ENCODE results near the gene BRAT1.

The BRAT1 gene

GRCh38 chr7:2512713-2513112 lies 42.6 kb downstream of the BRAT1 start:
- H3K4me3 ChIP-seq (ENCODE audit: low read depth, low read length), result no peak overlapping the region
- DNase-seq (ENCODE audit: low read depth), result no peak
- TF ChIP-seq, protein P1, sequence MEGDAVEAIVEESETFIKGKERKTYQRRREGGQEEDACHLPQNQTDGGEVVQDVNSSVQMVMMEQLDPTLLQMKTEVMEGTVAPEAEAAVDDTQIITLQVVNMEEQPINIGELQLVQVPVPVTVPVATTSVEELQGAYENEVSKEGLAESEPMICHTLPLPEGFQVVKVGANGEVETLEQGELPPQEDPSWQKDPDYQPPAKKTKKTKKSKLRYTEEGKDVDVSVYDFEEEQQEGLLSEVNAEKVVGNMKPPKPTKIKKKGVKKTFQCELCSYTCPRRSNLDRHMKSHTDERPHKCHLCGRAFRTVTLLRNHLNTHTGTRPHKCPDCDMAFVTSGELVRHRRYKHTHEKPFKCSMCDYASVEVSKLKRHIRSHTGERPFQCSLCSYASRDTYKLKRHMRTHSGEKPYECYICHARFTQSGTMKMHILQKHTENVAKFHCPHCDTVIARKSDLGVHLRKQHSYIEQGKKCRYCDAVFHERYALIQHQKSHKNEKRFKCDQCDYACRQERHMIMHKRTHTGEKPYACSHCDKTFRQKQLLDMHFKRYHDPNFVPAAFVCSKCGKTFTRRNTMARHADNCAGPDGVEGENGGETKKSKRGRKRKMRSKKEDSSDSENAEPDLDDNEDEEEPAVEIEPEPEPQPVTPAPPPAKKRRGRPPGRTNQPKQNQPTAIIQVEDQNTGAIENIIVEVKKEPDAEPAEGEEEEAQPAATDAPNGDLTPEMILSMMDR (conservative IDR thresholded peaks at IDR 0.05; ENCODE audit: low read depth, low read length), result no peak

DNA sequence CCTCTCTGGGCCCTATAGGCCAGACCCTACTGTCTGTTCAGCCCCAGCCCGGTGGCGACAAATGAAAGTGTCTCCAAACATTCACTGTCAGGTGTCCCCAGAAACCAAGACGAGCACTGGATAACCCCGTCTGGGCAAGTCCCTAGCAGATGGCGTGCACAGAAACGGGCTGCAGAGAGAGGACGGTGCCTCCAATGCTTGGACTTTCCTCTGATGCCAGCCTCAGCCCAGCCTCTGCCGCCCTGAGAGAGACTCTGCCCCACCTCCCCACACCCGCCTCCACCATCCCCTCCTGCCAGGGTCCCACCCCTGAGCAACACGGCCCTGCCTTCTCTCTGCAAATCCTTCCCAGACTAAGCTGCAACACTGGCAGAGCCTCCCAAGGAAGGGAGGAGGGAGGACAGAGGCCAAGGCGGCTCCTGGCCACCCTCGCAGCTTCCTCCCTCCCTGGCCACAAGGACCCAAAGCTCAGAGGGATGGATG lies 43.1 kb downstream of the BRAT1 start:
- no peak overlapping the region for H3K4me3 ChIP-seq (ENCODE audit: low read depth, low read length)
- TF ChIP-seq, protein P1 (conservative IDR thresholded peaks at IDR 0.05; ENCODE audit: low read depth, low read length), result no peak
- DNase-seq (ENCODE audit: low read depth), result no peak

- TF ChIP-seq, protein P1 (conservative IDR thresholded peaks at IDR 0.05; ENCODE audit: low read depth, low read length), result no peak
- H3K4me3 ChIP-seq (ENCODE audit: low read depth, low read length), result no peak overlapping the region
- DNase-seq (ENCODE audit: low read depth), result no peak
Measured at GRCh38 chr7:2511769-2512168, 43.6 kb downstream of the BRAT1 start.

- no peak overlapping the region for H3K4me3 ChIP-seq (ENCODE audit: low read depth, low read length)
- TF ChIP-seq, protein P1 (conservative IDR thresholded peaks at IDR 0.05; ENCODE audit: low read depth, low read length), result no peak
- DNase-seq (ENCODE audit: low read depth), result no peak
Measured at GRCh38 chr7:2510909-2511768, 44.2 kb downstream of the BRAT1 start.

GRCh38 chr7:2510130-2510776 lies 45.1 kb downstream of the BRAT1 start:
- TF ChIP-seq, protein P1 (conservative IDR thresholded peaks at IDR 0.05; ENCODE audit: low read depth, low read length), result no peak
- no peak overlapping the region for H3K4me3 ChIP-seq (ENCODE audit: low read depth, low read length)

DNA sequence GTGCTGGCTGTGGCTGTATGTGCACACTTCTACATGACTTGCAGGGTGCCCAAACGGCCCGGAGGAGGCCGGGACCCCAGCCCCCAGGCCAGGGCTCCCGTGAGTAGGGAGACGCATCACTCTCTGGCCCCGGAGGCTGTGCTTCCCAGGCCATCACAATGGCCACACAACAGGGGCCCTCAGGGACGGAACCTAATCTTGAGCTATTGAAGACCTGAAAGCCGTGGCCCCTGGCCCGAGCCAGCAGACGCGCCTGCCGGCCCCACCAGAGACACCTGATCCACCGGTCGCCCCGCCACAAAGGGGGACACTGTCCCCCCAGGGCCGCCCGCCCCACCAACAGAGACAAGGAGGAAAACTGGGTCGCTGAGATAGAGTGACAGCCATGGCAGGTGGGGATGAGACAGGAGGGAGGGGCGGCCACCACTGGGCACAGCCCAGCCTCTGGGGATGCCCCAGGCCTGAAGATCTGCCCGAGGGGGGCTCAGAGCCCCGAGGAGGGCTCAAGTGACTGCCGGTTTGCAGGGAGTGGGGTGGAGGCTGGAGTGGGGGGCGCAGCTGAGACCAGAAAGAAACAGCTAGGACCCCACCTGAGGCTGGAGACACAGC lies 45.9 kb downstream of the BRAT1 start:
- no peak for DNase-seq (ENCODE audit: low read depth)
- TF ChIP-seq, protein P1 (conservative IDR thresholded peaks at IDR 0.05; ENCODE audit: low read depth, low read length), result no peak
- H3K4me3 ChIP-seq (ENCODE audit: low read depth, low read length), result no peak overlapping the region

More at GRCh38 chr7:2510130-2510776, 45.1 kb downstream of the BRAT1 start:
- no peak for DNase-seq (ENCODE audit: low read depth)

Data from choroid plexus epithelial cell (primary cell).